MG63 (cell line): Measurements from ENCODE around the gene CCL4. TPM values are rescaled to one million over a fixed set of nuclear protein-coding genes. Genes with fewer than 3 reads are reported as not detected.
"Not testable (repeated sequence)": the region's sequence is repeated elsewhere in the genome, so short reads cannot be mapped to it uniquely, and the experiment has no call there.

Experiments
- DNase-seq: peaks from one replicate; pipeline ENCODE4 v3.0.0-alpha.2; 2020
- H3K27me3 ChIP-seq: fragments of 250-450 bp; sonication (Bioruptor Pico); 2 replicates; pipeline ENCODE4 v1.5.1; 2020; ENCODE audit warnings: mild to moderate bottlenecking, moderate library complexity
- H3K36me3 ChIP-seq: fragments of 250-450 bp; sonication (Bioruptor Pico); 2 replicates; pipeline ENCODE4 v1.5.1; 2020; ENCODE audit warnings: mild to moderate bottlenecking, moderate library complexity
- H3K4me3 ChIP-seq: fragments of 250-450 bp; sonication (Bioruptor Pico); 2 replicates; pipeline ENCODE4 v1.5.1; 2020; ENCODE audit warnings: mild to moderate bottlenecking, moderate library complexity
- H3K9me3 ChIP-seq: fragments of 250-450 bp; sonication (Bioruptor Pico); 2 replicates; pipeline ENCODE4 v1.5.1; 2020; ENCODE audit warnings: mild to moderate bottlenecking, moderate library complexity
- total RNA-seq: library from RNA; depleted of rRNA; stranded (reverse); fragments of >200 nt; shearing (Covaris generic); gene quantifications from 2 replicates; pipeline ENCODE4 v1.2.3, GENCODE V29; 2014; ENCODE audit warnings: low replicate concordance; rRNA removed

CCL4 gene
- not detected in 2 replicates for total RNA-seq

DNA sequence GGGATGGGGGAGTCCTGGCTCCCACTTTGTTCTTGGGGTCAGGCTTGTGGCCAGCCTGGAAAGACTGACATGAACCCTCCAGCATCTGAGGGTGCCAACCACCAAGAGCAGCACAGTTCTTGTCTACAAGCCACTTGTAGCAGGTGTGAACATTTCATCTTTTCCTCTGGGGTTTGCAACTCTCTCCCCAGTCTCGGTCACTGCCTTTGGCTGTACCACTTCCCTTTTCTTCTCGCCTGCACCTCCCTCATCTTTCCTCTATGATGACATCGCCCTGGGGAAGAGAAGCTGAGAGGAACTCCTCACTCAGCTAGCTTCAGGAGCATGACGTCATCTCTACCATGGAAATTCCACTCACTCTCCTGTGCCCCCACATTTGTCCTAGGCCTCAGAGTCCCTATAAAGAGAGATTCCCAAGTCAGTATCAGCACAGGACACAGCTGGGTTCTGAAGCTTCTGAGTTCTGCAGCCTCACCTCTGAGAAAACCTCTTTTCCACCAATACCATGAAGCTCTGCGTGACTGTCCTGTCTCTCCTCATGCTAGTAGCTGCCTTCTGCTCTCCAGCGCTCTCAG lies at the start of gene CCL4:
Gene CCL4 (plus strand): TSS at position 427 of the 575 bp plus-strand sequence. CDS start 79 bp downstream, at position 506.
- H3K9me3 ChIP-seq, H3K4me3 ChIP-seq, H3K36me3 ChIP-seq, H3K27me3 ChIP-seq, DNase-seq: not testable (repeated sequence)

DNA sequence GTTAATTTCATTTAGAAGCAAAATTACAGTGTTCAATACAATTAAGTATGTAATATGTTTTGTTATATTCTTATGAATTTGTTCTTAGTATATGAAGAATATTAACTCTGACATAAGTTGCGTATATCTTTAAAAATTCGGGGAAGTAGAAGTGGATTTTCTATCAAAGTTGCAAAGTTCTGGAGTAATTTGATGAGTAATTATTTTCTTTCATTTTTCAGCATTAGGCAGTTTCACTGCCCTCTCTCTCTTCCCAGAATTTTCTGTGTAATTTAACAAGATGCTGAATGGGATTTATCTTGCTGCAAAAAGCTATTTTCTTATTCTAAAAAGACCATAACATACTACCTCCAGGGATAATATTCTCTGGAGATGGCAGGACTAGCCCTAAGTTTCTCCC lies 48.5 kb upstream of the CCL4 start:
- H3K36me3 ChIP-seq = no peaks in the 10 kb centered on the region
- no peak for DNase-seq
- no peaks in the 10 kb centered on the region; the same call in 1 of the 2 replicates for H3K9me3 ChIP-seq
- peaks cover 13% of the 10 kb centered on the region for H3K27me3 ChIP-seq
- H3K4me3 ChIP-seq = no peak overlapping the region

DNA sequence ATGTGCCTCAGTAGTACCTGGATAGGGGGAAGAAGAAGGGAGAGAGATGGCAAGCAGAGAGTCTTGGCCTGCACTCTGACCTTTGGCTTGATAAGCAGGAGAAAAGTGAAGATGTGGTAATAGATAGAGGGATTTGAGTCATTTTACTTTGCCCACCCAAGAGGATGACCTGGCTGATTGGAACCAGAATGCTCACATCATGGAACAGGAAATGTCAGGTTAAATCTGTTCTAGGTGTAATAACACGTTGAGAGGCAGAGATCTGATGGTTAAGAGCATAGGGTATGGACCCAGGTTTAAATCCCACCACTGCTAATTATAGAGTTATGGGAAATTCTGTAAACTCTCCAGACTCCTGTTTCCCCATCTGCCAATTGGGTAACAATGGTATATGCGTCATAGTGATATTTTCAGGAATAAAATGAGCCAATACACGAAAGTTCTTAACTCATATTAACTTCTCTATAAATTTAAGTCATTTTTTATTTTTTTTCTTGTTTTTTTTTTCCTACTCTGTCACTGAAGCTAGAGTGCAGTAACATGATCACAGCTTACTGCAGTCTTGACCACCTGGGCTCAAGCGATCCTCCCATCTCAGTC lies 47.6 kb upstream of the CCL4 start:
- DNase-seq = no peak

DNA sequence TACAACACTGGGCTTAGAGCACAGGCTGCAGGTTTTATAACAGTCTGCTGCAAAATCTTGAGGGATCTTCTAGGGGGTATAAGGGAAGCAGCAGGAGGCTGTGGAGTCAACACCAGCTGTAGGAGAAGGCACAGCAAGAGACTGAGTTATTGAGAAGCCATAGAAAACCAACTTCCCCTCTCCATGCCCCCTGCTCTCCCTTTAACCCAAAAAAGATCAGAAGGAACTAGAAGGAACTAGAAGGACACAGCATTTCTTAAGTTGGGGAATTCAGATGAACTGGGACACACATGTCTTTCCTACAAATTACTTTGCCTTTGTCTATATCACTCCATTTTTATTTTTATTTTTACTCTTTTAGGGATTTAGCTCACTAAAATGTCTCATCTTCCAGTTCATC lies 45.7 kb upstream of the CCL4 start:
- Histone ChIP-seq H3K9me3 (no peaks in the 10 kb centered on the region), H3K4me3 (no peak overlapping the region)

More for the DNA sequence above, 47.6 kb upstream of the CCL4 start:
- Histone ChIP-seq H3K9me3 (no peaks in the 10 kb centered on the region; the same call in 1 of the 2 replicates), H3K36me3 (no peaks in the 10 kb centered on the region), H3K27me3 (peaks cover 16% of the 10 kb centered on the region), H3K4me3 (no peak overlapping the region)

DNA sequence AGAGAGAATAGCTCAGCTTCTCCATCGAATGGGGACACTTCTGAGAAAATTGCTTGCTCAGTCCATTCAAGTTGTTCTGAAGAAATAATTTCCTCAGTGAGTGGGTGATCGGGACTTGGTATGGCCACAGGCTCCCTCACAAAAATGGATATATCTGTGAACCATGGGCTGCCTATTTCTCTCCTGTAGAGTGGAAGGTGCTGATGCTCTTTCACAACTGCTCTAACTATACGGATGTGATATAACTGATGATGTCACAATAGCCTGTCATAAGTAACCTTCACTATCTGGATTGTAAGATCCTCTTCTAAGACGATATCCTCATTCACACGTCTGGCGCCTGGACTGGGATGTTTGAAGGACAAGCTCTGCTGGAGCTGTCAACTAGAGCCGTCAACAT lies 44.2 kb upstream of the CCL4 start:
- H3K9me3 ChIP-seq = no peaks in the 10 kb centered on the region
- H3K27me3 ChIP-seq = peaks cover 11% of the 10 kb centered on the region
- H3K4me3 ChIP-seq = no peak overlapping the region
- DNase-seq = no peak
- H3K36me3 ChIP-seq = no peaks in the 10 kb centered on the region

More for the DNA sequence above, 45.7 kb upstream of the CCL4 start:
- no peak for DNase-seq
- Histone ChIP-seq H3K27me3 (peaks cover 13% of the 10 kb centered on the region), H3K36me3 (no peaks in the 10 kb centered on the region)

DNA sequence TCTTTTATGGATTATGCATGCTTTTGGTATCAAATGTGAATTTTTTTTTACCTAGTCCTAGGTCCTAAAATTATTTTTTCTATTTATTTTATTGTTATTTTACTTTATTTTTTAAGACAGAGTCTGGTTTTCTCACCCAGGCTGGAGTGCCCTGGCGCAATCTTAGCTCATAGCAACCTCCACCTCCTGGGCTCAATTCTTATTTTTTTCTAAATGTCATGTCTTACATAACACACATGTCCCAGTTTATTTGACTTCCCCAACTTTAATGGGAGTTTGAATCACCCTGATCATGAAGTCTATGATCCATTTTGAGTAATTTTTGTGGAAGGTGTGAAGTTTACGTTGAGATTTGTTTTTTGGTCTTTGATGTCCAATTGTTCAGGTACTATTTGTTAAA lies 42.8 kb upstream of the CCL4 start:
- Histone ChIP-seq H3K4me3 (no peak overlapping the region), H3K27me3 (peaks cover 9% of the 10 kb centered on the region), H3K36me3 (no peaks in the 10 kb centered on the region), H3K9me3 (no peaks in the 10 kb centered on the region)
- DNase-seq = no peak

DNA sequence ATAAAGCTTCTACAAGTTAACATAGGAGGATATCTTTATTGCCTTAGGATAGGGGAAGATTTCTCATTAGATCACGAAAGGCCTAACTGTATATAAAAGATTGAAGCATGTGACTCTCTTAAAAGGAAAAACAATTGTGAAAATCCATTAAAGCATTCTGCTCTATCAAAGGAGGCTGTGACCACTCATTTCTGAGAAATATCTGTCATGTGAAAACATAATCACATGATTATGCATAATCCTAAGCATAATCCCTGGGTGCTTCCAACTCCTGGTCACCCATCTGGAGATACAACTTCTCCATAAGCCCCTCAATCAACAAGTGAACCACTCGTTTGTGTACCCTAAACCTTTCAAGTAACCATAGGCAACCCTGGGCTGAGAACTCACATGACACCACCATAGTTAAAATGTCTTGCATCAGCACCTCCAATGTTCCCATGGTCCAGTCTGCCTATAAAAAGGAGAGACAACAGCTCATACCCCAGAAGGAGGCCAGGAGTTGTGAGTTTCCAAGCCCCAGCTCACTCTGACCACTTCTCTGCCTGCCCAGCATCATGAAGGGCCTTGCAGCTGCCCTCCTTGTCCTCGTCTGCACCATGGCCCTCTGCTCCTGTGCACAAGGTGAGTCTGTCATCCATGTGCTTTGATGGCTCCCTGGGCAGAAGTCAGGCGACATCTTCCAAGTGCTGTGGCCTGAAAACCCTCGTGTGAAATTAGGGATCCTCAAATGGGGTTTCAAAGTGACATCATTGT lies 39.7 kb upstream of the CCL4 start, which contains the start of gene CCL18:
Gene CCL18 (plus strand): TSS at position 487 of the 756 bp plus-strand sequence. CDS start 71 bp downstream, at position 558.
- H3K36me3 ChIP-seq = no peaks in the 10 kb centered on the region
- no peak within 1 kb of the TSS for H3K4me3 ChIP-seq
- H3K27me3 ChIP-seq = peaks cover 9% of the 10 kb centered on the region
- no peak for DNase-seq
- no peaks in the 10 kb centered on the region for H3K9me3 ChIP-seq

DNA sequence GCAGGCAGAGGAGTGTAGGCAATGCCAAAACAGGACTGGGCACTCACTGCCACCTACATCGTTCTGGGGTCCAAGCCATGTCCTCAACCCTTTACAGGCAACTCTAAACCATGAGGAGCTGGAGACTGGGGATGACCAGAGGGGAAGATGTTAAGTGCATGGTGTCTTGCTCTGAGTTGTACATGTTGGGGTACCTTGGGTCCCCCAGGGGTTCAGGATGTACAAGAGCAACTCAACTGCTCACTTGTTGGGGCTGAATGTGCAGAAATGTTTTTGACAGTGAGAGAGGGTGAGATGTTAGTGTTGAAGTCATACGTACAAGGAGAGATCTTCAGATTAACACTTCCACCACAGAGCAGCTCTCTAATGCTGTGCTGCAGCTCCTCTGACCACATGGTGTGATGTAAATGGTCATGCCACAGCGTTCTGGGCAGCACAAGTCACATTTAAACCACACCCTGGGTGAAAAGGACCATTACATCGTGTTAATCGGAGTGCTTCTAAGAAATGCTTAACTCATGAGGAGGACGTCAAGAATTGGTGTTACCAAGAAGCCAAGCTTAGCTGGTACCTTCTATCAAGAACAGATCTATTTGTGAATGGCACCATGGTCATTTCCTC lies 37.2 kb upstream of the CCL4 start:
- DNase-seq = no peak
- Histone ChIP-seq H3K9me3 (no peaks in the 10 kb centered on the region), H3K27me3 (peaks cover 2% of the 10 kb centered on the region; the same call in 1 of the 2 replicates), H3K4me3 (no peak overlapping the region), H3K36me3 (no peaks in the 10 kb centered on the region)

DNA sequence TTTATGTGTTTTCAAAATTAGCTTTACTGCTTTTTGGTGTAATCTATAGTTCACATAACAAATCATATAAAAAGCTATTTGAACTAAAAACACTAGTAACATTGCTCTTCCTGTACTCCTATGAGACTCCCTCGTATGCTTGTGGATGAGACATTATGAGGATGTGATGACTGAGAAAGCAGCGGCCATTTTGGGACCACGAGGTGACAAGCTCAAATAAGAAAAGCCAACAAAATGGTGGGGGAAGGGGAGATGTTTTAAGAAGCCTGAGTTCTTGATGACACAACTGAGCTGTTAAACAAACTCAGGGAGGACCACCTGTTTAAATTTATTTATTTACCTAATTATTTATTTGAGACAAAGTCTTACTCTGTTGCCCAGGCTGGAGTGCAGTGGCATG lies 35.1 kb upstream of the CCL4 start:
- Histone ChIP-seq H3K27me3 (no peaks in the 10 kb centered on the region), H3K9me3 (no peaks in the 10 kb centered on the region), H3K4me3 (no peak overlapping the region), H3K36me3 (no peaks in the 10 kb centered on the region)
- DNase-seq = no peak

DNA sequence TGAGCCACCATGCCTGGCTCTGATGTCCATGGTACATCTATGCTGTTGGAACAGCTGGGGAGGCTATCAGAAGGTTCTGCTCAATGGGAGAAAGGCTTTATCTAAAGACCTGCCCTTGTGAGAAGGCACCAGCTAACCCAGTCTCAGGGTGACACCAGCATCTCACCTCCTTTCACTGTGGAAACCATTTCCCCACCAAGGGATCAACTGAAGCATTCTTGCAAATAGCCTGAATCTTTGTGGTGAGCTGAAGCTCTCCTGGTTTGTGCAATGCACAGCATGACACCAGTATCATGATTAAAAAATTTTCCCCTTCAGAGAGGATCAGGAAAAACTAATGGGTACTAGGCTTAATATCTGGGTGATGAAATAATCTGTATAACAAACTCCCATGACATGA lies 34.5 kb upstream of the CCL4 start:
- no peak for DNase-seq
- Histone ChIP-seq H3K36me3 (no peaks in the 10 kb centered on the region), H3K9me3 (no peaks in the 10 kb centered on the region)

DNA sequence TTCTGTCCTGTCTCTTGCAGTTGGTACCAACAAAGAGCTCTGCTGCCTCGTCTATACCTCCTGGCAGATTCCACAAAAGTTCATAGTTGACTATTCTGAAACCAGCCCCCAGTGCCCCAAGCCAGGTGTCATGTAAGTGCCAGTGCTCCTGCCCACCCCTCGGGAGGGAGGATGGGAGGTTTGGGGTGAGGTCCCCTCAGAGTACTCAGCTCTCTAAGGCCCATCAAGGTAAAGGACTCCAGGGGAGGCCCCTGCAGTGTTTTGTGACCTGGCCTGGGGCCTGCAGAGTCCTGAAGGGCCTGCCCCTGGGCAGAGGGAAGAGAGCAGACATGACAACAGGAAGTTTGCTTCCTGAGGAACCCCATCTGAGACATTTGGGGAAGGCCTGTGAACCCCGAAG lies 33.2 kb upstream of the CCL4 start:
- no peaks in the 10 kb centered on the region for H3K36me3 ChIP-seq
- no peaks in the 10 kb centered on the region for H3K9me3 ChIP-seq
- no peak overlapping the region for H3K4me3 ChIP-seq
- H3K27me3 ChIP-seq = 0 out of 2 replicates have a peak, but pooled peaks cover 3% of the 10 kb centered on the region
- no peak for DNase-seq

More for the DNA sequence above, 34.5 kb upstream of the CCL4 start:
- no peak overlapping the region for H3K4me3 ChIP-seq
- H3K27me3 ChIP-seq = 0 out of 2 replicates have a peak, but pooled peaks cover 3% of the 10 kb centered on the region

DNA sequence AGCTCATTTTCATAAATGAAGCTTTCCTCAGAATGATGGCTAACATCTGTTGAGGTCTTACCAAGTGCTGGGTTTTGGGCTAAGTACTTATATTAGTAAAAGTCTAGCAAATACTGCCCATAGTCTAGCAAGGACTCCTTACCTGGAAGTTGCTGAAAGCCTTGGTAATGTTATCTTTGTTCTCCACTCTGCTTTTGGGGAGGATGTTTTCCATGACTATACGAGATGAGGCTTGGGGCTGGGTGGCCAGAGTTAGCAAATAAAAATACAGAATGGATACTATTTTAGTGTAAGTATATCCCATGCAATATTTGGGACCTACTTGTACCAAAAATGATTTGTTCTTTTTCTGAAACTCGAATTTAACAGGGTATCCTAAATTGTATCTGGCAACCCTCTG lies 31.9 kb upstream of the CCL4 start:
- Histone ChIP-seq H3K27me3 (peaks cover 3% of the 10 kb centered on the region; the same call in 1 of the 2 replicates), H3K9me3 (no peaks in the 10 kb centered on the region), H3K4me3 (no peak overlapping the region), H3K36me3 (no peaks in the 10 kb centered on the region)
- no peak for DNase-seq

DNA sequence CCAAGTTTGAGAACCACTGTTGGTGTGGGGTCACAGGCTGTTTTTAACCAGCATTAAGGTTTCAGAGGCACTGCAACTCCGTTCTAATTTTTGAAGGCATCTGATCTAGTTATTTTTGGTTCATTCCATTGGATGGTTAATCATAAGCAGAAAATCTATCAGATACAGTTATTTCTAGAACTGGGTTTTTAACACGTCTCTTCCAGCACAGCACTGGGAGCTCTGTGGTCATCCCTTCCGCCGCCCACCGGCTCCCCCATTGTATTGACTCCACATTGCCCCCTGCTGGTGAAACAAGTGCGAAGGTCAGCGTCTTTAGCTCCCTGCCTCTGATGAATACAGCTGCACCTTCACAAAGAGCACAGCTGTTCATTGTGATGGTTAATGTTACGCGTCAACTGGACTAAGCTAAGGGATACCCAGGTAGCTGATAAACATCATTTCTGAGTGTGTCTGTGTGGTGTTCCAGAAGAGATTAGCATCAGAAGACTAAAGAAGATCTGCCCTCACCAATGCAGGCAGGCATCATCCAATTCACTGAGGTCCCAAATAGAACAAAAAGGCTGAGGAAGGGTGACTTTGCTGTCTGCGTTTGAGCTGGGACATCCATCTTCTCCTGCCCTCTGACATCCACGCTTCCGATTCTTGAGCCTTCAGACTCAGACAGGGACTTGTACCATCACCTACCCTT lies 31.1 kb upstream of the CCL4 start:
- Histone ChIP-seq H3K36me3 (no peaks in the 10 kb centered on the region), H3K9me3 (no peaks in the 10 kb centered on the region), H3K27me3 (peaks cover 3% of the 10 kb centered on the region; the same call in 1 of the 2 replicates), H3K4me3 (no peak overlapping the region)
- peak; percentile 37 for DNase-seq

DNA sequence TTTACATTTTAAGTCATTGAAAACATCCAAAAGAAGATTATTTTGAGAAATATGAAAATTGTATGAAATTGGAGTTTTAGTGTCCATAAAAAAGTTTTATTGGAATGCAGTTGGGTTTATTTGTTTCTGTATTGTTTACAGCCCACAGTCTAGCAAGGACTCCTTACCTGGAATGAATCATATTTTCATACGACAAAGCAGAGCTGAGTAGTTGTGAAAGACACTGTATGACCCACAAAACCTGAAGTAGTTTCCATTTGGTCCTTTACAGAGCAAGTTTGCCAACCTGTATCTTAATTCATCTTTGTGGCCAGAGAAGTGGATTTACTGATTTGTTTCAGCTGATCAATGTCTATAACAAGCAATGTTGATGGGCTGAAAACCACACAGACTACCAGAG lies 29.3 kb upstream of the CCL4 start:
- no peaks in the 10 kb centered on the region for H3K9me3 ChIP-seq
- H3K36me3 ChIP-seq = no peaks in the 10 kb centered on the region
- no peak for DNase-seq
- peaks cover 3% of the 10 kb centered on the region; the same call in 1 of the 2 replicates for H3K27me3 ChIP-seq
- no peak overlapping the region for H3K4me3 ChIP-seq

DNA sequence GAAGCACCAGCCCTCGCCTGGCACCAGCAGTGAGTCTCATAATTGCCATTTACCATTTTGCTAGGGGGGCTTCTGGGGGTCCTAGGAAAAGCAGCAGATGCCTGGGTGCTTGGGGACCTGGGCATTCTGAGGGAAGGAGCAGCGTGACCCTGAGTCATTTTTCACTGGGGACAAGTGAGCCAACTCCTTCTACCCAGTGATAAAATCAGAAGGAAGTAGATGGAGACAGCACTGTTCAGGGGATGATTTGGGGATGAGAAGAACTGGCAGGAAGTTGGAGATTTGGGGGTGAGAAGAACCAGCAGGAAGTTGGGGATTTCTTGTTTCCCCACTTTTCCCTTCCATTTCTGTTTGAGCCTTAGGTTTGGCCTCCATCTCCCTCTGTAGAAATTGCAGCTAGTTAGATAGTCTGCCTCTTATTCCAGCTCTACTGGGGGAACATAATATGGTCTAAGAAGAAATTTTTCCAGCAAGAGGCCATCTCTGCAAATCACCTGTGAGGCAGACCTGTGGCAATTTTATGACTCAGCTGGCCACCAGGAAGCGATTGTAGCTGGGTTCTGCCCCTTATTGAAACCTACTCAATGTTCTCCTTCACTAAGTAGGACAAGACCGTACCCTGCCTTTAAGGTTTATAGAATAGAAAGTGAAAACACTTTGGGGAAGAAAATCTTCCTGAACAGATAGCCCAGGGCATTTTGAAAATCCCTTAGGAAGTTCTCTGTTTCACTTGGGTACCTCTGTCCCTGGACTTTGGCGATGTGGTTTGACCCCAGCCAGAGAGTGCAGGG lies 21.8 kb upstream of the CCL4 start:
- H3K4me3 ChIP-seq, H3K36me3 ChIP-seq, H3K9me3 ChIP-seq, DNase-seq, H3K27me3 ChIP-seq: not testable (repeated sequence)
